Parathyroid adenoma (tissue), 2 donors: ENCODE data around the gene ZNF668.

Source experiments
- H2AFZ ChIP-seq: fragments of 300-600 bp; sonication (generic); one replicate; pipeline ENCODE4 v1.7.0; 2017; ENCODE audit warnings: antibody characterized with exemption, mild to moderate bottlenecking
- H3K27ac ChIP-seq: fragments of 300-600 bp; sonication (generic); one replicate; pipeline ENCODE4 v1.7.0; 2017
- H3K27me3 ChIP-seq: fragments of 300-600 bp; sonication (generic); one replicate; pipeline ENCODE4 v1.7.0; 2017; ENCODE audit warnings: low read length; ENCODE audit not compliant: control insufficient read depth, insufficient read depth
- H3K36me3 ChIP-seq: fragments of 300-600 bp; sonication (generic); one replicate; pipeline ENCODE4 v1.7.0; 2017; ENCODE audit warnings: low read length; ENCODE audit not compliant: control insufficient read depth, insufficient read depth
- H3K4me1 ChIP-seq: fragments of 300-600 bp; sonication (generic); one replicate; pipeline ENCODE4 v1.7.0; 2017; ENCODE audit warnings: control low read depth
- H3K4me2 ChIP-seq: fragments of 300-600 bp; sonication (generic); one replicate; pipeline ENCODE4 v1.7.0; 2017; ENCODE audit warnings: low read length
- H3K4me3 ChIP-seq: fragments of 300-600 bp; sonication (generic); one replicate; pipeline ENCODE4 v1.7.0; 2017; ENCODE audit warnings: low read depth, low read length
- H3K79me2 ChIP-seq: fragments of 300-600 bp; sonication (generic); one replicate; pipeline ENCODE4 v1.7.0; 2017; ENCODE audit warnings: control low read depth
- H3K9ac ChIP-seq: fragments of 300-600 bp; sonication (generic); one replicate; pipeline ENCODE4 v1.7.0; 2017; ENCODE audit warnings: mild to moderate bottlenecking
- H3K9me3 ChIP-seq: fragments of 300-600 bp; sonication (generic); one replicate; pipeline ENCODE4 v1.7.0; 2017; ENCODE audit warnings: low read length; ENCODE audit not compliant: control insufficient read depth
- CTCF ChIP-seq: fragments of 300-600 bp; sonication (generic); IDR thresholded peaks from one replicate; pipeline ENCODE4 v1.7.0; 2017; ENCODE audit warnings: antibody characterized with exemption, mild to moderate bottlenecking
- donor health status: primary hyperparathyroidism.

ZNF668 gene

GRCh38 chr16:31110106-31111034 is 36.3 kb upstream of the ZNF668 start:
- H3K27ac ChIP-seq = no peak overlapping the region
- peaks cover 3% of the 10 kb centered on the region for H3K4me1 ChIP-seq
- H3K9ac ChIP-seq = no peak overlapping the region
- H3K79me2 ChIP-seq = peaks cover 3% of the 10 kb centered on the region
- H3K36me3 ChIP-seq = no peaks in the 10 kb centered on the region
- H3K27me3 ChIP-seq = no peaks in the 10 kb centered on the region
- H2AFZ ChIP-seq = no peak overlapping the region
- no peak for TF ChIP-seq CTCF
- H3K9me3 ChIP-seq = no peaks in the 10 kb centered on the region
- H3K4me3 ChIP-seq = no peak overlapping the region
- no peak overlapping the region for H3K4me2 ChIP-seq

- Histone ChIP-seq H2AFZ (no peak overlapping the region), H3K79me2 (peaks cover 3% of the 10 kb centered on the region), H3K4me1 (peaks cover 3% of the 10 kb centered on the region), H3K27me3 (no peaks in the 10 kb centered on the region), H3K27ac (no peak overlapping the region), H3K9ac (no peak overlapping the region), H3K36me3 (no peaks in the 10 kb centered on the region), H3K4me3 (no peak overlapping the region), H3K9me3 (no peaks in the 10 kb centered on the region), H3K4me2 (no peak overlapping the region)
- no peak for TF ChIP-seq CTCF
Measured at GRCh38 chr16:31109622-31110021, 35.6 kb upstream of the ZNF668 start.

- no peak for TF ChIP-seq CTCF
- Histone ChIP-seq H3K9ac (no peak overlapping the region), H3K27me3 (no peaks in the 10 kb centered on the region), H3K4me2 (peak overlapping the region; percentile 74), H2AFZ (peak overlapping the region; percentile 94), H3K9me3 (no peaks in the 10 kb centered on the region), H3K4me1 (peaks cover 3% of the 10 kb centered on the region), H3K27ac (peak overlapping the region; percentile 53), H3K4me3 (peak overlapping the region; percentile 85), H3K36me3 (no peaks in the 10 kb centered on the region), H3K79me2 (peaks cover 3% of the 10 kb centered on the region)
Measured at GRCh38 chr16:31108794-31109558, 34.9 kb upstream of the ZNF668 start.

- peak within 1 kb of the TSS; percentile 85 for H3K9ac ChIP-seq
- peaks cover 3% of the 10 kb centered on the region for H3K4me1 ChIP-seq
- peak within 1 kb of the TSS; percentile 53 for H3K27ac ChIP-seq
- H3K4me2 ChIP-seq = peak within 1 kb of the TSS; percentile 74
- peak within 1 kb of the TSS; percentile 94 for H2AFZ ChIP-seq
- no peaks in the 10 kb centered on the region for H3K27me3 ChIP-seq
- no peak for TF ChIP-seq CTCF
- peaks cover 3% of the 10 kb centered on the region for H3K79me2 ChIP-seq
- peak within 1 kb of the TSS; percentile 85 for H3K4me3 ChIP-seq
- no peaks in the 10 kb centered on the region for H3K36me3 ChIP-seq
- H3K9me3 ChIP-seq = no peaks in the 10 kb centered on the region
Measured at GRCh38 chr16:31108035-31108793, 34.2 kb upstream of the ZNF668 start, which contains the start of gene BCKDK. TSS of gene BCKDK (plus strand) at chr16:31108386. CDS start at chr16:31109224, 838 bp downstream.
